GM19397 (cell line): ENCODE measurements around the gene RPS8.
"Not testable (repeated sequence)": the region's sequence is repeated elsewhere in the genome, so short reads cannot be mapped to it uniquely, and the experiment has no call there.

Source experiments
- ATAC-seq: cut with Tn5 transposase; IDR thresholded peaks from one replicate; pipeline ENCODE4 v1.9.1; 2021; ENCODE audit warnings: mild to moderate bottlenecking, moderate library complexity; ENCODE audit not compliant: unreplicated experiment

The RPS8 gene

GRCh38 chr1:44819196-44819607 is 43.9 kb downstream of the RPS8 start:
- no peak for ATAC-seq

- ATAC-seq = peak; percentile 75
Measured at GRCh38 chr1:44819608-44820327, 44.4 kb downstream of the RPS8 start.

GRCh38 chr1:44820328-44821239 is 45.2 kb downstream of the RPS8 start:
- no peak for ATAC-seq

- ATAC-seq = no peak
Measured at GRCh38 chr1:44821240-44821715, 45.9 kb downstream of the RPS8 start.

GRCh38 chr1:44822131-44822701 is 46.9 kb downstream of the RPS8 start:
- ATAC-seq = no peak

GRCh38 chr1:44822981-44823451 is 47.7 kb downstream of the RPS8 start:
- ATAC-seq = no peak

GRCh38 chr1:44824392-44824791 is 49.1 kb downstream of the RPS8 start:
- ATAC-seq = not testable (repeated sequence)

GRCh38 chr1:44826375-44827196 is 51.2 kb downstream of the RPS8 start:
- ATAC-seq = no peak

- ATAC-seq = no peak
Measured at GRCh38 chr1:44827197-44828002, 52.1 kb downstream of the RPS8 start.

- no peak for ATAC-seq
Measured at GRCh38 chr1:44828003-44828651, 52.8 kb downstream of the RPS8 start.
